GM18907 (cell line): Measurements from ENCODE around the gene MAP3K20.
A peak's percentile ranks its signal among the peaks of the same experiment; 100 is the strongest.
"Not testable (repeated sequence)": the region's sequence is repeated elsewhere in the genome, so short reads cannot be mapped to it uniquely, and the experiment has no call there.

Source experiments
- ATAC-seq: cut with Tn5 transposase; IDR thresholded peaks from one replicate; pipeline ENCODE4 v1.9.1; 2021; ENCODE audit warnings: mild to moderate bottlenecking, moderate library complexity; ENCODE audit not compliant: unreplicated experiment

The MAP3K20 gene

DNA sequence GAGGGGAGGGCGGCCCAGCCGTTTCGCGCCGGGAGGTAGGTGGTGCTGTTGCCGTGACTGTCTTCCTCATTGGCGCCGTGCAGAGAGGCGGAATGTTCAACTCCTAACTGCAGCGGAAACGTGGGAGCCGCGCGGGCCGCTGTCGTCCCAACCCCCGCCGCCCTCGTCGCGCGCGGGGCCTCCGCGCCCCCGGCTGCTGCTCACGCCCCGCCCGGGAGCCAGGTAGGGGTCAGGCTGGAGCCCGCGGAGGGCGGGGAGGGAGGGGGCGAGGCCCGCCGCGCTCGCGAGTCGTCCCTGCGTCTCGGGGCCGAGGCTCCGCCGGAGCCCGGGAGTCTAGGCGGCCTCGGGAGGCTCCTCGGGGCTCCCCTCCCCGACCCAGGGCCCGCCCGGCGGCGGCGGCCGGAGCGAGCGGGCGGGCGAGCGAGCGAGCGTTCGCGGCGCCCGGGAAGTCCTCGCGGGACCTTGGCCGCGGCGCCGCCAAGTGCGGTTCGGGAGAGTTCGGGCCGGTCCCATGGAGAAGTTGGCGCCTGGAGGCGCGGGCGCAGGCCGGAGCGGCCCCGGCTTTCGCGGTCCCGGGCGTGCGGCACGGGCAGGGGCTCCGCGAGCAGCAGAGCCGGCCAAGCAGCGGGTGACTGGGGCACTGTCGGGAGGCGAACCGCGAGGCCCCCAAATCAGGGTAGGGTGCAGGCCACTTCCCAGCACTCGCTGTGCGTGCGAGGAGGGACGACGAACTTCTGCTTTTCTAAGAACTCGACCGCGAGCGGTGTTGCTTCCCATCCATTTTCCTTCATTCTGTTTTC, at the start of gene MAP3K20:
TSS of gene MAP3K20 (plus strand) at position 66 of the 800 bp plus-strand sequence. CDS start 15,186 bp downstream, outside the sequence.
- peak; percentile 67 for ATAC-seq

DNA sequence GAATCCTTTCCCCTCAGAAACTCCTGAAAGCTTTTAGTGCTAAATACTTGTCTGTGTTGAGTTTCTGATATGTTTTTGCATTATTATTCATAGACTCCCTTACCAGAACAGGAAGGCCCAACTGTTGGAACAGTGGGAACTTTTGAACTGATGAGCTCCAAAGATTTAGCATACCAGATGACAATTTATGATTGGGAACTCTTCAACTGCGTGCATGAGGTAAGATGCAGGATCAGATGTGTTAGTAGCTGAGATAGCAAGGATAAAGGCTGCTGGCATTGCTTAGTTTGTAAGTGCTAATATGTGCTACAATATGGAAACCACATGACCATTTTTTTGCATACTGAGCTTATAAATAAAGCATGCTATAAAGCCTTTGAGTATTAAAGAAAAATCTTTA, 49.2 kb upstream of the MAP3K20 start:
- ATAC-seq, result no peak

DNA sequence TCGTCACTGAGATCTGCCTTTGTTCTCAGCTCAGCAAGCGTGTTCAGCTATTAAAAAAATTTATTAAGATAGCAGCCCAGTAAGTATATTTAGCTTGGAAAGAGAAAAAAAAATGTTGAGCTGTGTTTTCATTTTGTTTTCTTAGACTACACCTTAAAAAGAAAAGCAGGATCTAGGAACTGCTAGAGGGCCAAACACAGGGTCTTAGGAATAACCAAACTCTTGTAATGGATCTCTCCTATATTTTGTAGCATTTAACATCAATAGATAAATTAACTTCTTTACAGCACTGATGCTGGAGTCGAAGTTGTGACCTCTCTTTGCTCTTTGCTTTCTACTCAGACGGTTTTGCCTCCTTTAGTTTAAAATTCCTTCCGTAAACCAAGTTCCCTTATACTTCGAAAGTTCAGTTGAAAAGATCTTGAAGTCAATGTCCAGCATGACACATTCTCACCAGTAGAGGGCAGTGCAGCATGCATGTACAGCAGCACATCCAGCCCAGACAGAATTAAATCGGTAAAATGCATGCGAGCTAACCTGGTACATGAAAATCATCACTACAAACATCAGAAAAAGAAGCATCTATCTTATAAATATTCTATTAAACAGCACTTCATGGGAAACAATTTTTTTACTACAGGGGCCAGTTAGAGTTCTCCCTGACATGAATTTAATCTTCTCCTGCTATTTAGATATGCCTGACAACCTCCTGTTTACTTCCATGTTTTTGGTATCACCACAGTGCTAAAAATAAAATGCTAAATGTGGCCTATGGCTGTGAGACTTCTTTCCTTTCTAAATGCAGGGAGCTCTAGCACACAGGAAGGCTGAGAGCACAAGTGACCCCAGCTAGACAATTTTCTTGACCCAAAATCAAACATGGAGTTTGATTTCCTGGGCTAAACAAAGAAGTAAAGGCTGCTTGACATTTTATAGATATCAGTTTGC, 48.2 kb upstream of the MAP3K20 start:
- peak; percentile 65 for ATAC-seq

DNA sequence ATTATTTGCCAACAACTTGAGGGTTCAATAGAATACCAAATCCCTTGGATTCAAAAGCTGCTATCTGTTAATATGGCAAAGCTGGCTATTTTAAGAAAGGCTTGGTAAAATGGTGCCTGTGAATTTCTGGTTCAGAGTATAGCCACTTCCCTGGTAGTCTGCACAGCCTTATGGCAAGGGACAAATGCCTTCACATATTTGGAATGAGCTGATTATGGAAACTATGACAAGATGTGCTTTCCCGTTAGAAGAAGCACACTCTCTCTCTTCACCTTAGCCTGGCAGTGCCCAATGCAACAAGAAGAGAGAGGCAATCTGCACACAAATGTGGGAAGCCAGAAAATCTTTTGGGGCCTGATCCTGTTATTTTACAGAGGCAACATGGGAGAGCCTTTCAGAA, 47.5 kb upstream of the MAP3K20 start:
- no peak for ATAC-seq

DNA sequence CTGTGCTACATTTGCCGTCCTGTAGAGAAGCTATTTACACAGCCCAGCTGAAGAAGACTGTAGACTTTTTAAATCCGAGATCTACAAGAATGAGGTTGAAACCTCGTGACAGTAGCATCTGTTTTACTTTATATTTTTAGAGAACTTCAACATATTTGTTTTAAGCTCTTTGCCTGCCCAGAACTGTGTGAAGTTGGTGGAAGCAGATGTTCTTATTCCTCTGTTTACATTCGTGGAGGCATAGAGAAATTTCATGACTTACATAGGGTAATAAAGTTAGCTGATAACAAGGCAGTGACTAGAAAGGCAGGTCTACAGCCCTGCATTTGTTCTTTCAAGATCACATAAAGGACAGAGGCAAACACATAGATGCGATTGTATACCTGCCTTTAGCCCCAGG, 47.0 kb upstream of the MAP3K20 start:
- no peak for ATAC-seq

DNA sequence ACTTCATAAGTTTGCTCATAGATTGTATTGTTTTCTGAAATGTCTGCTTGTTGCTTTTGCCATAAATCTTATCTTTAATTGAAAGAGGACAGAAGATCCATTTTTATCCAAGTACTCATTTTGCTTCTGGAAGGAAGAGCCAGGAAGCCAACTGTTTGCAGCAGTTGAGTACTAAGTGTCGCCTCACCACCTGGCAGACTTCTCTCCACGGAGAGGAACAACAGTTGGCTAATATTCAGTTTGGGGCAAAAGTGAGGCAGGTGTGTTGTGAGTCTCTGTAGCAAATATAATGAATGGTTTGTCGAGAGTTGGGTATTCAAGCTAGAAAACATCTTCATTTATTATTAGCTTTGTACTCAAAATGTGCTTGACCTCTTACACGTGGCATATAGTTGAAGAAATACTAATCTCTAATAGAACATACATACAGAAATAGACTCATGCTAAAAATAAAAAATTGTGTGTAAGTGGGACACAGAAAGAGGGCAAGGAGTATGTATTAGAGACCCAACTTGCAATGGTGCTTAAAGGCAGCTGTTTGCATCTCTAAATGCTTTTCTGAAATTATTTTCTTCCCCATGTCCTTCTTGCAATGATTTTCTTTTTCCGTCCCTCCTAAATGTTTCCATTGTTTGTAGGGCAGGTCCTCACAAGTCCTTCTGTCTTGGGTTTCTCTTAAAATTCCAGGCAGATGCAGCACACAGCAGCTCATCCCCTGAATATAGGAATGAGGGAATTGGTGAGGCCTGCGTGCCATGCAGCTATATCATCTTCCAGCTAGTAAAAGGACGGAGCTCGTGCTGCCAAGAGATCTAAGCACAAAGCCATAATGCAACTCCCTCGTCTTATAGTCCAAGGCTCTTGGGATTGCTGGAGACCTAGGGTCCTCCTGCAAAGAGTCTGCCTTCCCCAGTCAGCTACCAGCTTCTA, 44.8 kb upstream of the MAP3K20 start:
- ATAC-seq, result no peak

DNA sequence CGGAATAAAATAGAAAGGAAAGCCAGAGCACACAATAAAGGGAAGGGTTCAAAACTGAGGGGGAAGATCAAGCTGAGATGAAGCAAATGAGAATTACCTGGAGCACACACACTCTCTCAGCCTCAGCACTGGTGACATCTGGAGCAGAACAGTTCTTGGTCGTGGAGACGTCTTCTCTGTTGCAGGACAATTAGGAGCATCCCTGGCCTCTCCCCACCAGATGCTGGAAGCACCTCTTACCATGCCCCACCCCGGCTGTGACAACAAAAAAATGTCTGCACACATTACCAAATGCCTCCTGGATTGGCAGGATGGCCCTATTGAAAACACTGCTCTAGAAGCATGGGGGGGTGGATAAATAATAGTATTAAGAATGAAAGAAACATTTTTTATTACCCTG, 43.6 kb upstream of the MAP3K20 start:
- ATAC-seq, result no peak

DNA sequence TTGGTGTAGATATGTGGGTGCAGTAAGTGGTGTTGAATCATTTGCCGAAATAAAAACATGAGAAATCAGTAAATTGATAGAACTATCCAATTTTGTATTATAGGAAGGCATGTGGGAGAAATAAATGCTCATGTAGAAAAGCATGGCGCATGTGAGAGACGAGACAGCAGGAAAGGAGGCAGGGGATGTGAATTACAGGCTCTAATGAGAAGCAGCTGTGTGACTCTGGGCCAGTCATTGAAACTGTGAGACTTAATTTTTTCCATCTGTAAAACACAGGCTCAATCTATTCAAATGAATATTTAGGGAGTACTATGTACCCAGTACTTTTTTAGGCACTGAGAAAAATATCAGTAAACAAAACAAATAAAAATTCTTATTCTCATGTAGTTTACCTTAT, 42.6 kb upstream of the MAP3K20 start:
- no peak for ATAC-seq

DNA sequence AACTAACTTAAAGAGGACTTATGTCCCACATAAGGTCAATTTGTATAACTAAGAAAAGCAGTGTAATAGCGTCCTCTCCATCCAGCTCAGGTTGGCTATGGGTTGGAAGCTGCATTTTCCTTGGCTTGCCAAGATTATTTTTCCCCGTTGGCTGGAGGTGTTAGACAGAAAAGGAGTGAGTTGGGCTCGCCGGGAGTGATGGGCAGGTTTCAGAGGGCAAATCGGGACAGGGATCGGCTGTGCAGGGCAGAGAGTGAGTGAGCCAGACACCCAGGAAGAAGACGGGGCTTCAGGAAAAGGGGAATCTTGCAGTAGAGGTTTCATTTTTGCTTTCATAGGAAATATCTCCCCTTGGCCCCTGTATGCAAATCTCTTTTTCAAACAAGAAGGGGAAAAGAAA, 41.5 kb upstream of the MAP3K20 start:
- ATAC-seq, result no peak

DNA sequence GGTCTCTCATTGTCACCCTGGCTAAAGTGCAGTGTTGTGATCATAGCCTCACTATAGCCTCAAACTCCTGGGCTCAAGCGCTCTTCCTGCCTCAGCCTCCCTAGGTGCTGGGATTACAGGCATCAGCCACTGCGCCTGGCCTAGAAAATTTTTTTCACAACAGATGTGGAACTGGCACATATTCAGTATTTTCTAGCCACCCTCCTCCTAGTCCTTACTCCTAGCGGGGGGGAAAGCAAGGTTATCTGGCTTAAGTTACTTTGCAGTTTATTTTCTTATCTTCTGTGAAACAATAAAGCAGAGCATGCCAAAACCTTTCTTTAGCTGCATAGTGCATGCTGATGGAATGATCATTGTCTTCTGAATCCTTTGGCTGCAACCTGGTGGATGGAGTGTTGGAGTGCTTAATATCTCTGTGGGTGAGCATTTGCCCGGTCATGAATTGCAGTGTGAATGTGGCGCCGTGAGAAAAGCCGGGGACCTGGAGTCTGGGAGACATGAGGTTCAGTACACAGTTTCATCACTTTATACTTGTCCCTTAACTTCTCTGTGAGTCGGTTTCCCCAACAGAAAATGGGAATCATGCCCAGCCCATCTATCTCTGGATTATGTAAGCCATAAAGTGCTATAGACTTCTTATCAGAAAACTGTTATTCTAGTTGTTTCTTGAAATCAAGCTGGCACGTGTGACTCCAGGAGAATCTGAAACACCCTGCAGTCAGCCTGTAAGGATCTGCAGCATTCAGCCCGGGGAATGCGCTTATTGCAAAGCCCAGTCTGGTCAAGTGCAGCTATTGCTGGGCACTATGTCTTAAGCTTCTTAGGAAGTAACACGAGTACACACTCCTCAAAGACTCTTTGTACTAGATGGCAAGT, 38.2 kb upstream of the MAP3K20 start:
- no peak for ATAC-seq

DNA sequence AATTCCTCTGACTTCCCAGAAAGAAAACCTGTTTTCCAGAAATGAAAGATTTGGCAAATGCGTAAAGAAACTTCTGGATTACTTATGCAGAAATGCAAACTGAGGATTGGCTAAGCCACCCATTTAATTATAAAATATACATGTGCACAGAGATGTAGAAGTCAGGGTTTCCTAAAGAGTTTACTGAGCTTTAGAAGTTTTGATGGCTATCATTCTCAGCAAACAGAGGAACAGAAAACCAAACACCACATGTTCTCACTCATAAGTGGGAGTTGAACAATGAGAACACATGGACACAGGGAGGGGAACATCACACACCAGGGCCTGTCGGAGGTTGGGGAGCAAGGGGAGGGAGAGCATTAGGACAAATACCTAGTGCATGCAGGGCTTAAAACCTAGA, 37.4 kb upstream of the MAP3K20 start:
- not testable (repeated sequence) for ATAC-seq

DNA sequence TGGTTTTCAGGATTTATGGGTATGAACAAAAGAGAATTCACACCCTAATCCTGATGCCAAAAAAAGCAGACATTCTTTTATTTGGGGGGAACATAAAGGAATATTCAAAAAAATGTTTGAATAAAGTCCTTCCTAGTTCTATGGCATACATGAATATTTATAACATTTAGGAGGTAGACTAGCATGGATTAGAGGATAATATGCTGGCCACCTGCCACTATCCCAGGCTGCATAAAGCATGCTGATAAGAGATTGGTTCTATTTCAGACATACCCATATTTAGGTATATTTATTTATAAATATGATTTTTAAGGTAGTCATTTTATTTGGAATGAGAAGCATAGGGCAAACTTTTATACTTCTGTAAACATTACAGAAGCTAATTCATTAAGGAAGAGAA, 34.9 kb upstream of the MAP3K20 start:
- ATAC-seq, result no peak

DNA sequence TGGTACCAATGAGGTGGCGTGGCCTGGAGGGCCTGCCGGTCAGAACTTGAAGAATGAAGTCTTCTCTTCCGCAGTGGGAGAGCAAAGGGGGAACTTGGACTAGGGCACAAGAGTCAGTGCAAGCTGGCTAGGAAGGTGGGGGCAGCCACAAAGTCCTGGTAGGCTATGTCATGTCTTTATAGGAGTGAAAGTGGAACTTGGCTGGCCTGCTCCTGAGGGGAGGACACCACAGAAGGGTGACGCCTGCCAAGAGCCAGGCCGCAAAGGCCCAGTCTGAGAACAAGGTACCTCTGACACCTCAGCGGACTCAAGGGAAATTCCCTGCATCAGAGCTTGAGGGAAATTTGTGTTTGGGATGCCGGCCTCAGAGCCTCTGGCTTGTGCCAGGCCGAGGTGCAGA, 32.2 kb upstream of the MAP3K20 start:
- ATAC-seq, result no peak

DNA sequence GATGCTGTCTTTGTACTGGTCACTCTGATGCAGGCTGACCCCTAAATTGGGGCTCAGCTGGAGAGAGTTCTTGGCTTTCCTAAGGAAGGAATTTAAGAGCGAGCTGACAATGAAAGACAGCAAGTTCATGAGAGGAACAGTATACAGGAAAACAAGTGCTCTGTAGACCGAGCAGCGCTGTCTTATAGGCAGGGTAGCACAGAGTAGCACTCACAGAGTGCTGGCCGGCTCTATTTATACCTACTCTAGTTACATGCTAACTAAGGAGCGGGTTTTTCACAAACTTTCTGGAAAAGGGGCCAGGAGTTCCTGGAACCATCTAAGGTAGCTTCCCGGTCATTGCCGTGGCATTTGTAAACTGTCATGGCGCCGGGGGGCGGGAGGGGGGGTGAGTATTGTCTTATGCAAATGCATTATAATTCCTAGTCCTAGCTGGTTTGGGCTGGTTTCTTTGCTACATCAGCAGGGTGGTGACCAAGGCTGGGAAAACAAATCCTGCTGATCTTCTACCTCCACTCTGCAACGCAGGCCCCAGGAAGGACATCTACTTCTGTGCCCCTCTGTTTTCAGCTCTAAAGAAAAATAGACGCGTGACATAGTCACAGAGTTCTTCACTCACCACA, 31.6 kb upstream of the MAP3K20 start:
- ATAC-seq, result no peak

DNA sequence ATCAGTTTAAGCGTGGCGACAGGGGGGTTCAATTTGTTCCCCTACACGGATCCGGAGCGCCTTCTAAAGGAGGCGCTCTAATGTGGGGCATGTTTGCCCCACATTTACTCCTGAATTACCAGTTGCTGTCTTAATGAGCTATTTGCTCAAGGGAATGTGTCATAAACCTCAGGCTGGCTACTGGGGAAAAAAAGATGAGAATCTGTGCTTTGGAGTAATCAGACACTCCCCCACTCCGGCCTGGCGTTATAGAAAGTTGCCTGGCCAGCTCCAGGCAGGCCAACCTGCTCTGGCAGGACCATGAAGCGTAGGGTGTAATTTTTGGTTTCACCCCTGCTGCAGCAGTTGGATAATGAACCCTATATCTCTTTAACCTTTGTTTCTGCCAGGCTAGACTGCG, 31.0 kb upstream of the MAP3K20 start:
- no peak for ATAC-seq

DNA sequence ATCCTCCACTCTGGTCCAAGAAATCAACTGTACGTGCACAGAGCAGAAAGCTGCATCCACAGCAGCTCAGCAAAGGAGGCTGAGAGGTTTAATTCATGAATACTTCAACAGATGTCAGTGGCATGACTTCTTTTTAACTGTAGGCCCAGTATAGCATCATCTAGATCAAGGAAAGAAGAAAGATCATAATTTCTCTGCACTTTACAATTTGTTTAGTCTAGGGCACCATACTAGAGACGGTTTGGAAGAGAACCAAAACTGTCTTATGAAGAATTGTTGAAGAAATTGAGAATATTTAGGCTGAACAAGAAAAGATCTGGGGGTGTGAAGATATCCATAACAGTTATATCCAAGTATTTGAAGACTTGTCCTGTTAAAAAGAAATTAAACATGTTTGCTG, 30.5 kb upstream of the MAP3K20 start:
- ATAC-seq, result no peak

DNA sequence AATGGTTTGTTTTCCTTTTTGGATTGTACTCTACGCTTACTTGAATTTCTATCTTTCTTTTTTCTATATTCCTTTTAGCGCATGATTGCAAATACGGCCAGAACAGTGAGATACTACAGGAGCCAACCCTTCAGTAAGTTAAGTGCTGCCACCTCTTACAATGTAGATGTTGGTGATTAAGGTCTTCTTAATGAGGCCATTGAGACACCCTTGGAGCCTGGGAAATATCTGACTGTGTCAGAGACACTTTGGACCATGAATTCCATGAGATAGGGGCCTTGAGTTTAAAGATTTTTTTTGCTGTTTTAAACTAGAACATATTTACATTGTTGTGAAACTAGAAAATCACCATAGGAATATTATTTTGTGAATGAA, 27.1 kb upstream of the MAP3K20 start:
- ATAC-seq, result no peak

DNA sequence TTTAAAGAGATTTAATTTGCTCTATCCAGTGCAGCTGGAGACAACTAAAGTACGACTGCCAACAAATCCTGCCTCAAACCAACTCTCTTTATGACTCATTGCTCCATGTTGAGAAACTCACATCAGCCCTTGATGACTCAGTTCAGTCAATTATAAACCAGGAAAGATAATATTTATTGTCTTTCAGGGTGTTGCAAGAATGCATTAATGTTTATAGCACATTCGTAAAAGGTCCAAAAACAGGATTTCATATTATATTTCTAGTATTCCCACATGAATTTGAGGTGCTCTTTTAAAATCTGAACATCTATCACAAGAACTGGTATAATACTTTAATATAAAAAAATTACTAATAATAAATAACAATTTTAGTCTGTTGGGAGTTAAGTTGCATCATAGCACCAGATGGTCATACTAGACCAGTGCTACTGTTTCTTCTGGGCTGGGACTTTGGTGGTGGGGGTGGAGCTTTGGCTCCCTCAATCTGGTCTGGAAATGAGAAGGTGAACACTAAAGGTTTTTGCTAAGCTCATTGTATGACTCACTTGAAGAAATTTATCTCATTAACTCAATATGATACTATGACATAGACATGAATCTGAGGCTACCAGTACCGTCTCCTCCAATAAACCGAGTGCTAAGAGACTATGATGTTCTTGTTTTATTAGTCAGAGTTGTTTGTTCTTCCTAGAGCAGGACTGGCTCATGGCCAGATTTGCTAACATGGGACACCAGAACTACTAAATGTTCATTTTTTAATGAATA, 26.6 kb upstream of the MAP3K20 start:
- peak; percentile 97 for ATAC-seq

DNA sequence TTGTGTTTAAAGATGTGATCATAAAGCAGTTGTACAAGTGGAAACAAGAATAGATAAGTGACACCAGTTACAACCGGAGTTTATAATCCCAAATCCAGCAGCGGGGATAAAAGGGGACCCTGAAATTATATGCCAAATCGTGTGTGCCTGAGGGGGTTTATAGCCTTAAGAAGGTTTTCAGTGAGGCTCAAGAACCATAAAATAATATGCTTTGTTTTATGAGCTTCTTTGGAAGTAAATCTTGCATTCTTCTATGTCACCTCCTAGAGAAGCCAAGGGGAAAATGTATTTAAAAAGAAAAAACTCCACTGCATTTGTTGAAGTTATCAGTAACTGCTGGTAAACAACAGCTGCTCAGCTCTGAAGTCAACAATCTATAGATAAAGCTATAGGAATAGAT, 25.8 kb upstream of the MAP3K20 start:
- no peak for ATAC-seq
